Activated T-helper 2 cell treated with anti-CD3 and anti-CD28 coated beads, Interferon-gamma antibody, Interleukin-2, Interleukin-4, amounts not matched to agents 10 μg/mL and 5 μg/mL and 100 μg/mL, durations not matched to agents 14 hours and 24 hours and 36 hours (primary cell): ENCODE measurements around the gene SEMA4G. TPM values are rescaled to one million over a fixed set of nuclear protein-coding genes. Genes with fewer than 3 reads are reported as not detected.
A peak's percentile ranks its signal among the peaks of the same experiment; 100 is the strongest.

Experiments
- DNase-seq: peaks from one replicate; pipeline ENCODE4 v3.0.0; 2021; ENCODE audit warnings: low spot score
- H3K27ac Mint-ChIP-seq: one replicate; pipeline ENCODE4 v1.8.0; 2021; ENCODE audit warnings: mixed read lengths
- H3K27me3 Mint-ChIP-seq: one replicate; pipeline ENCODE4 v1.8.0; 2021; ENCODE audit warnings: low read depth, mixed read lengths
- H3K36me3 Mint-ChIP-seq: one replicate; pipeline ENCODE4 v1.8.0; 2021; ENCODE audit warnings: low read depth, mixed read lengths
- H3K4me1 Mint-ChIP-seq: one replicate; pipeline ENCODE4 v1.8.0; 2021; ENCODE audit warnings: low read depth, mixed read lengths
- H3K4me3 Mint-ChIP-seq: one replicate; pipeline ENCODE4 v1.8.0; 2021; ENCODE audit warnings: low read depth, mild to moderate bottlenecking, moderate library complexity, mixed read lengths
- H3K9me3 Mint-ChIP-seq: one replicate; pipeline ENCODE4 v1.8.0; 2021; ENCODE audit warnings: mixed read lengths
- intact Hi-C: fragments of 100-400 bp; cut with micrococcal nuclease; formaldehyde crosslinking; loops from one replicate; pipeline ENCODE4 v1.15.1; 2023
- total RNA-seq: library from RNA; stranded (reverse); gene quantifications from 2 replicates; pipeline ENCODE4 v1.2.3, GENCODE V29; 2022

Gene SEMA4G
- total RNA-seq, 1 donor from 2014 or later = 1.6 TPM

- Mint-ChIP-seq H3K4me1 (peaks cover 11% of the 10 kb centered on the region), H3K27ac (no peak overlapping the region), H3K36me3 (peaks cover 24% of the 10 kb centered on the region), H3K9me3 (no peaks in the 10 kb centered on the region), H3K27me3 (no peaks in the 10 kb centered on the region), H3K4me3 (peak overlapping the region; percentile 6)
- intact Hi-C loops = no loop called here
- no peak for DNase-seq
Measured at GRCh38 chr10:100985336-100985735, 16.0 kb downstream of the SEMA4G start.

DNA sequence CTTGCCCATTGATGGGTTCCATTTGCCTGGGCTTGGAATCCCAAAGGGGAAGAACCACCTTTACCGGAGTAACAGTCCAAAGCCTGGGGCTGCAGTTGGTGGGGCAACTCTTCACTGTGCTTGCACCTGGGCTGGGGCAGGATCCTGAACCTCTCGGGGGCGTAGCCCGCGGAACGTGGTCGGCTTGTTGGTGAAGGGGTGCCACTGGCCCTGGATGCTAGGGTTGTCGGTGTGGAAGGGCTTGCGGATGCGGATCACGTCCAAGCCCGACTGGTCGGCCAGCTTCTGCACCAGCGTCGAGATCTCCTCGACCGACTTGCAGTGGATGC is 17.3 kb downstream of the SEMA4G start:
- H3K36me3 Mint-ChIP-seq = peaks cover 36% of the 10 kb centered on the region
- no peak overlapping the region for H3K27ac Mint-ChIP-seq
- no peaks in the 10 kb centered on the region for H3K27me3 Mint-ChIP-seq
- no peaks in the 10 kb centered on the region for H3K9me3 Mint-ChIP-seq
- H3K4me1 Mint-ChIP-seq = peaks cover 15% of the 10 kb centered on the region
- intact Hi-C loops = no loop called here
- DNase-seq = no peak
- H3K4me3 Mint-ChIP-seq = peak overlapping the region; percentile 96

GRCh38 chr10:100986952-100987684 is 17.8 kb downstream of the SEMA4G start, which contains the start of the genes MRPL43 and TWNK:
Gene MRPL43 (minus strand): TSS chr10:100987497. CDS start chr10:100987443, 54 bp downstream.
Gene TWNK (plus strand): TSS chr10:100987543. CDS start chr10:100988211, 668 bp downstream.
- peaks cover 15% of the 10 kb centered on the region for H3K4me1 Mint-ChIP-seq
- H3K9me3 Mint-ChIP-seq = no peaks in the 10 kb centered on the region
- intact Hi-C loops = loop anchor here (1.0 kb wide), 1 partner anchor 10 kb away; no protein-coding TSS in a partner anchor
- no peaks in the 10 kb centered on the region for H3K27me3 Mint-ChIP-seq
- peak within 1 kb of the TSS; percentile 77 for H3K27ac Mint-ChIP-seq
- H3K4me3 Mint-ChIP-seq = peak within 1 kb of the TSS; percentile 96
- peaks cover 36% of the 10 kb centered on the region for H3K36me3 Mint-ChIP-seq
- peak; percentile 77 for DNase-seq

- no peak for DNase-seq
- intact Hi-C loops = loop anchor here (1.0 kb wide), 1 partner anchor 10 kb away; no protein-coding TSS in a partner anchor
- Mint-ChIP-seq H3K4me3 (peak overlapping the region; percentile 96), H3K9me3 (no peaks in the 10 kb centered on the region), H3K4me1 (peaks cover 15% of the 10 kb centered on the region), H3K27ac (peak overlapping the region; percentile 77), H3K36me3 (peaks cover 39% of the 10 kb centered on the region), H3K27me3 (no peaks in the 10 kb centered on the region)
Measured at GRCh38 chr10:100987685-100988049, 18.4 kb downstream of the SEMA4G start.

- Mint-ChIP-seq H3K9me3 (no peaks in the 10 kb centered on the region), H3K4me1 (peaks cover 15% of the 10 kb centered on the region), H3K27me3 (no peaks in the 10 kb centered on the region), H3K36me3 (peaks cover 44% of the 10 kb centered on the region), H3K27ac (no peak overlapping the region), H3K4me3 (peak overlapping the region; percentile 96)
- DNase-seq = no peak
- intact Hi-C loops = no loop called here
Measured at GRCh38 chr10:100988166-100988565, 18.9 kb downstream of the SEMA4G start.

- H3K9me3 Mint-ChIP-seq = no peaks in the 10 kb centered on the region
- intact Hi-C loops = no loop called here
- no peaks in the 10 kb centered on the region for H3K27me3 Mint-ChIP-seq
- H3K36me3 Mint-ChIP-seq = peaks cover 52% of the 10 kb centered on the region
- H3K4me3 Mint-ChIP-seq = peak overlapping the region; percentile 34
- H3K27ac Mint-ChIP-seq = no peak overlapping the region
- no peak for DNase-seq
- peaks cover 15% of the 10 kb centered on the region for H3K4me1 Mint-ChIP-seq
Measured at GRCh38 chr10:100989088-100989487, 19.8 kb downstream of the SEMA4G start.

DNA sequence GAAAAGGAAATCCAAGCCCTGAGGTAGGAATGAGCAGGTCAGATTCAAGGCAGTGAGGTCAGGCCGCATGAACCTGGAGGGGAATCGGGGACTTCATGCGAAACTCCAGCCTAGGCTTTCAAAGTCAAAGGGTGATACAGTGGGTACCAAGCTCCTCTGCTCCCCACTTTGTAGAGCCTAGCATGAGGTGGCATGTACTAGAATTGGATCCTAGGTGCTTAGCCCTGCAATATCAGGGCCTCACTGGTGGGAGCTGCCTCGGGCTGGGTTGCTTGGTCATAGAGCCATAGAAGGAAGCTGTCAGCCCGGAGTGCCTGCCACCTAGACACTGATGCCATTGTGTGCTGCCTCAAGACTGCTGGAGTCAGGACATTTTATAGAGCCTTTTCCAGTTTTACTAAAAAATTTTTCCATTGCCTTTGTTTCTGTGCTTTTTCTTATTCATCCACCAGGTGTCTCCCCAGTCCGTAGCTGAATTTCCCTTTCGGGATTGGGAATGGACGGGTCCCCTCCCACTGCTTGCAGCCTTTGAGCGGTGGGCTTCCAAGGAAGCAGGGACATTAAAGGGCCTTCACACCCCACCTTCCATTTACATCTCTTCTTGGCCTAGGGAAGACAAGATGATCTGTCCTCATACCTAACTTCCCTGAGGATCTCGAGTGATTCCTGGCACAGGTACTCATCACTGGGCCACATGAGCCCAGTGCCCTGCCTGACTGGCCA is 24.8 kb downstream of the SEMA4G start:
- Mint-ChIP-seq H3K36me3 (peaks cover 50% of the 10 kb centered on the region), H3K4me3 (no peak overlapping the region), H3K27ac (no peak overlapping the region)

GRCh38 chr10:100995181-100995580 is 25.9 kb downstream of the SEMA4G start:
- H3K27ac Mint-ChIP-seq = no peak overlapping the region
- no peak for DNase-seq
- no peaks in the 10 kb centered on the region for H3K27me3 Mint-ChIP-seq
- H3K36me3 Mint-ChIP-seq = peaks cover 41% of the 10 kb centered on the region
- no peaks in the 10 kb centered on the region for H3K9me3 Mint-ChIP-seq
- H3K4me3 Mint-ChIP-seq = peak overlapping the region; percentile 21
- intact Hi-C loops = loop anchor here (5.0 kb wide), 1 partner anchor 458 kb away; the partner anchor contains the start of gene HIF1AN
- peaks cover 20% of the 10 kb centered on the region for H3K4me1 Mint-ChIP-seq

More for the DNA sequence above, 24.8 kb downstream of the SEMA4G start:
- no peak for DNase-seq
- intact Hi-C loops = no loop called here
- Mint-ChIP-seq H3K27me3 (no peaks in the 10 kb centered on the region), H3K4me1 (peaks cover 20% of the 10 kb centered on the region), H3K9me3 (no peaks in the 10 kb centered on the region)

DNA sequence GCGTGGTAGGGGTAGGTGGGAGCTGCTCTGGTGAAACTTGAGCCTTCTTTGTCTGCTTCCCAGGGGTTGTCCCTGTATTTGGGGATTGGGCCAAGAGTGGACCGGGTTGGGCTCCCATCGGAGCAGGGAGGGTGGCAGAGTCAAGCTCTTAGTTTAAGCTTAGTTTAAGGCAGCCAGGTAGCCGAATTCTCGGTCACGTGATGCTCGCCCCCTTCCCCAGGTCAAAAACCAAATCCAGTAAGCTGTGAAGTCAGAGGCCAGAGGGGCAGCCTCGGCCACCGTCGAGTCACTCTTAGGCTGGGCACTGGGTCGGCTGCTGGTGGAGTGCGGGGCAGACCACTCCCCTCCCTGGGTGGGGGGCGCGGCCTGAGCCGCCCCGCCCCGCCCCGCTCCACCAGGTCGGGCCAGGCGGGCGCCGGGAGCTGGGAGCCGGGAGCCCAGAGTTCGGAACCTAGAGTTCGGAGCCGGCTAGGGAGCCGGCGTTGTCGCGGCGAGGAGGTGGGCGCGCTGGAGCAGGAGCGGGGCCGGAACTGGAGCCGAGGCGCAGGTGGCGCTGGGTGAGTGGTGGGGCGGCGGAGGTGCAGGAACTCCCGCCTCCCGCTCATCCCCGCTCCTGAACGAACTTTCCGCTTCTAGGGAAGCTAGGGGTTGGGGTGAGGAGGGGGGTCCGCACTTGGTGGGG is 27.5 kb downstream of the SEMA4G start:
- peaks cover 31% of the 10 kb centered on the region for H3K36me3 Mint-ChIP-seq
- peak overlapping the region; percentile 90 for H3K4me3 Mint-ChIP-seq
- peaks cover 18% of the 10 kb centered on the region for H3K4me1 Mint-ChIP-seq
- H3K27me3 Mint-ChIP-seq = peaks cover 3% of the 10 kb centered on the region
- intact Hi-C loops = loop anchor here (1.0 to 5.0 kb wide), 2 partner anchors 10 to 460 kb away; partner anchors contain the start of genes HIF1AN, MRPL43 and TWNK
- peak; percentile 45 for DNase-seq
- H3K9me3 Mint-ChIP-seq = no peaks in the 10 kb centered on the region
- peak overlapping the region; percentile 89 for H3K27ac Mint-ChIP-seq

- intact Hi-C loops = loop anchor here (1.0 to 5.0 kb wide), 5 partner anchors 10 to 460 kb away; partner anchors contain the start of genes HIF1AN, MRPL43, SLF2 and TWNK
- H3K36me3 Mint-ChIP-seq = peaks cover 28% of the 10 kb centered on the region
Measured at GRCh38 chr10:100997360-100998182, 28.3 kb downstream of the SEMA4G start.

GRCh38 chr10:100998183-100998990 is 29.1 kb downstream of the SEMA4G start:
- H3K4me1 Mint-ChIP-seq = peaks cover 18% of the 10 kb centered on the region
- intact Hi-C loops = loop anchor here (1.0 to 5.0 kb wide), 4 partner anchors 34 to 461 kb away; partner anchors contain the start of genes HIF1AN and SLF2
- H3K27me3 Mint-ChIP-seq = peaks cover 3% of the 10 kb centered on the region
- peak overlapping the region; percentile 90 for H3K4me3 Mint-ChIP-seq
- peaks cover 20% of the 10 kb centered on the region for H3K36me3 Mint-ChIP-seq
- peak overlapping the region; percentile 91 for H3K27ac Mint-ChIP-seq
- DNase-seq = peak; percentile 22
- H3K9me3 Mint-ChIP-seq = no peaks in the 10 kb centered on the region

More at GRCh38 chr10:100997360-100998182, 28.3 kb downstream of the SEMA4G start:
- peak; percentile 68 for DNase-seq
- H3K4me1 Mint-ChIP-seq = peaks cover 18% of the 10 kb centered on the region
- H3K27ac Mint-ChIP-seq = peak overlapping the region; percentile 89
- peak overlapping the region; percentile 90 for H3K4me3 Mint-ChIP-seq
- H3K27me3 Mint-ChIP-seq = peaks cover 3% of the 10 kb centered on the region
- no peaks in the 10 kb centered on the region for H3K9me3 Mint-ChIP-seq
